HUES64 (cell line): ENCODE measurements around the gene PGRMC2.
A peak's percentile ranks its signal among the peaks of the same experiment; 100 is the strongest.

Experiments
- H3K27ac ChIP-seq: 2 replicates; pipeline ENCODE4 v1.7.0; 2013; ENCODE audit warnings: low read depth, low read length, inconsistent platforms
- H3K27me3 ChIP-seq: 2 replicates; pipeline ENCODE4 v1.6.1; 2013; ENCODE audit warnings: mild to moderate bottlenecking, low read length; ENCODE audit not compliant: insufficient read depth
- H3K36me3 ChIP-seq: 2 replicates; pipeline ENCODE4 v1.6.1; 2013; ENCODE audit warnings: mild to moderate bottlenecking, low read length; ENCODE audit not compliant: insufficient read depth
- H3K4me1 ChIP-seq: 2 replicates; pipeline ENCODE4 v1.6.1; 2013; ENCODE audit warnings: mild to moderate bottlenecking, low read length, moderate library complexity; ENCODE audit not compliant: insufficient read depth
- H3K4me3 ChIP-seq: 2 replicates; pipeline ENCODE4 v1.5.1; 2013; ENCODE audit warnings: mild to moderate bottlenecking, low read length, moderate library complexity
- H3K9ac ChIP-seq: 2 replicates; pipeline ENCODE4 v1.6.1; 2013; ENCODE audit warnings: mild to moderate bottlenecking, low read depth, low read length
- H3K9me3 ChIP-seq: 2 replicates; pipeline ENCODE4 v1.6.1; 2013; ENCODE audit warnings: low read depth, low read length; ENCODE audit not compliant: insufficient read depth
- WGBS: fragments of 150-250, 120-280 bp; methylation state at CpG from one replicate; pipeline ENCODE4 v1.1.7; 2013; ENCODE audit warnings: missing lambda C conversion rate; 5-methylcytosine and 5-hydroxymethylcytosine counted together

The PGRMC2 gene

DNA sequence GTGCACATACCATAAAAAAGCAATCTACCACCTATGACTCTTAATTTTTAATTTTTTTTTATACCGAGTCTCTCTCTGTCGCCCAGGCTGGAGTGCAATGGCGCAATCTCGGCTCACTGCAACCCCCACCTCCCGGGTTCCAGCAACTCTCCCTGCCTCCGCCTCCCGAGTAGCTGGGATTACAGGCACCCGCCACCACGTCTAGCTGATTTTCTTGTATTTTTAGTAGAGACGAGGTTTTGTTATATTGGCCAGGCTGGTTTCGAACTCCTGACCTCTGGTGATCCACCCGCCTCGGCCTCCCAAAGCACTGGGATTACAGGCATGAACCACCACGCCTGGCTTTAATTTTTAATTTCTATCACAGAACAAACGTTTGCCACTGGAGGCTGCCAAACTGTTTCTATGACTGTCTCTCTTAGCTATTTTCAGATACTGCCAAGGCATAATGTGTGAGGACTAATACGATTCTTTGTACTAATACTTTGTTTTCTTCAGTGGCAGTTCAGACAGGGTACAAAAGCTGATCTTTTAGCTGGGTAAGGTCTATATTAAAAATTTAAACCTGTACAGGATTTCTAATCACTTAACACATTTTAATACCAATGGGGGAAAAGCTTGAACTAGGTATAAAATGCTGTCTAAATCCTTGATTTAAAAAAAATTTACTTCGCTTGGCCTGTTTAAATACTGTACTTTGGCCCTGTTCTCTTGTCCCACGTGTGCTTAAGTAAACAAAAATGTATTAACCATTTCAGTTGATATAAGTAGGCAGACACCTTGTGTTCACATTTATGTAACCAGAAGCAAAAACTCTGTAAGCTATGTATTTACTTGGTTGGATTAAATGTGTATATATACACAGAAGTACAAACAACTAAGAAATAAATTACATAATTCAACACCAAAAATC is 2.3 kb downstream of the PGRMC2 start:
- Histone ChIP-seq H3K9ac (peak overlapping the region; percentile 75; the same call in 1 of the 2 replicates), H3K4me1 (peaks cover 20% of the 10 kb centered on the region), H3K9me3 (no peaks in the 10 kb centered on the region), H3K27me3 (no peaks in the 10 kb centered on the region), H3K27ac (no peak overlapping the region), H3K4me3 (peak overlapping the region; percentile 88), H3K36me3 (peaks cover 11% of the 10 kb centered on the region)
- 88% methylated on average over 18 of the region's 18 CpGs for WGBS

DNA sequence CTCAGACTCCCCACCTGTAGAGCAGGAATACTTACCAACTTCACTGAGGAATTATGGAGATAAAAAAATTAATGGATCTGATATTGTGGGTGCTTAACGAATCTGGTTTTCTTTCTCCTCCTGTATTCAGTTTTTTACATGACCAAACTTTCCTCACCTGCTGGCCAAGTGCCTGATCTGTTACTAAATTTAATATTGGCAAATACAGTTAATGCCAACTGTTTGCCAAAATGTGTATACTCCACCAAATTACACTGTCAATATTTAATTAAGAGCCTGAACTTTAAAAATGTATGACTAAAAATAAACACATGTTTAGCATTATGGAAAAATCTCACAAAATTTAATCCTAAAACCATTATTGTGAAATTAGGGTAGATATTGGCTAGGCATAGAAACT is 3.3 kb downstream of the PGRMC2 start:
- peaks cover 18% of the 10 kb centered on the region for H3K4me1 ChIP-seq
- H3K9ac ChIP-seq, result no peak overlapping the region
- no peaks in the 10 kb centered on the region for H3K9me3 ChIP-seq
- H3K36me3 ChIP-seq, result peaks cover 16% of the 10 kb centered on the region
- no peaks in the 10 kb centered on the region for H3K27me3 ChIP-seq
- H3K27ac ChIP-seq, result no peak overlapping the region
- 100% methylated on average over 1 of the region's 1 CpG for whole genome bisulfite sequencing
- H3K4me3 ChIP-seq, result peak overlapping the region; percentile 88

DNA sequence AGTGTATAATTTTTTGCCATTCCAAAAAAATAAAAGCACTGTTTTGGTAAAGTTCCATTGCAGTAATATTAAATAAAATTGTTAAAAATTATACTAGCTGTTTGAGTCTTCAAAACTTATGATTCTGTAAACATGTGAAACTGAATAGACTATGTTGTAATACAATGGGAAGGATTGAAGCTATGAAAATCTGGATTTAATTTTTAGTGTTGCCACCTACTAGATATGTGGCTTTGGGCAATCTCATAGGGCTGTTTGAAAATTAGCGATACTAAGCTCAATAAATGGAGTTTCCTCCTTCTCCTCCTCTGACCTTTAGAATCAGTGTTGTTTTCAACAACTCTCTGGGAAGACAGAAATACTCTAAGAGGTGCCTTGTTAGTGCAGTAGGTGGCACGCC is 4.5 kb downstream of the PGRMC2 start:
- Histone ChIP-seq H3K9ac (no peak overlapping the region), H3K27ac (no peak overlapping the region), H3K27me3 (no peaks in the 10 kb centered on the region), H3K36me3 (peaks cover 18% of the 10 kb centered on the region), H3K4me1 (peaks cover 15% of the 10 kb centered on the region), H3K9me3 (no peaks in the 10 kb centered on the region), H3K4me3 (no peak overlapping the region)
- 100% methylated on average over 2 of the region's 2 CpGs for WGBS

DNA sequence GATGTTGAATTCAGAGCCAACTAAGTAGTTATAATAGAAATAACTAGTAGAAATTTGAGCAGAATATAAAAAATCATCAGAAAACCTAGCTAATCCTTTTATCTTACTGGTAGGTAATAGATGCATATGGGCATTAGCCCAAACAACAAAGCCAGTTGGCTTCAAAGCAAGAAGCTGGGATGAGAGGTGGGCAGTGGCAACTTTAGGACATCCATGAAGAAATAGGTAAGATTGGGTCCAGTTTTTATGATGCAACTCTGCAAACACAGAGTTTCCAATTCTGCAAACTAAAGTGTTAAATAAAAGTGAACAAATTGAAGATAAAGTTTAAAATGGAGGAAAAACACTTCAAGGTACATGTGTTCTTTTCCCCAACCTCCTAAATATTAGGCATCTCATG is 5.1 kb downstream of the PGRMC2 start:
- Histone ChIP-seq H3K36me3 (peaks cover 18% of the 10 kb centered on the region), H3K4me3 (no peak overlapping the region), H3K27ac (no peak overlapping the region), H3K9ac (no peak overlapping the region), H3K4me1 (peaks cover 15% of the 10 kb centered on the region), H3K27me3 (no peaks in the 10 kb centered on the region), H3K9me3 (no peaks in the 10 kb centered on the region)

DNA sequence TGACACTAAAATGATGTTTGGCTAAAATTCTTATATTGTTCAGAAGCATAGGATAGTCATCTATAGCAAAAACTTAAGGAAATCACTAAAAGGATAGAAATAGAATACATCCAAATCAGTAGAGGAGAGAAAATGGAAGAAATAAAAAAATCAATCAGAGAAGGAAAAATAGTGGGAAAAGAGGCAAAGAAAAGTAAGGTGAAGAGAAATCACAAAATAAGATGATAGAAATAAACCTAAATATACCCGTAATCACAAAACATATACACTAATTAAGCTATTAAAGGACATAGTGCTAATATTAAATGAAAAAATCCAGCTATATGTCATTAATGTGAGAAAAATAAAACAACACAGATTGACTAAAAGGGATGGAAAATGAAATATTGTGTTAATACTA is 6.3 kb downstream of the PGRMC2 start:
- WGBS, result no CpG with 5 or more reads among the region's 1 CpG
- H3K27ac ChIP-seq, result no peak overlapping the region
- H3K9me3 ChIP-seq, result no peaks in the 10 kb centered on the region
- no peaks in the 10 kb centered on the region for H3K27me3 ChIP-seq
- no peak overlapping the region for H3K4me3 ChIP-seq
- H3K4me1 ChIP-seq, result peaks cover 15% of the 10 kb centered on the region
- peaks cover 25% of the 10 kb centered on the region for H3K36me3 ChIP-seq
- H3K9ac ChIP-seq, result no peak overlapping the region

DNA sequence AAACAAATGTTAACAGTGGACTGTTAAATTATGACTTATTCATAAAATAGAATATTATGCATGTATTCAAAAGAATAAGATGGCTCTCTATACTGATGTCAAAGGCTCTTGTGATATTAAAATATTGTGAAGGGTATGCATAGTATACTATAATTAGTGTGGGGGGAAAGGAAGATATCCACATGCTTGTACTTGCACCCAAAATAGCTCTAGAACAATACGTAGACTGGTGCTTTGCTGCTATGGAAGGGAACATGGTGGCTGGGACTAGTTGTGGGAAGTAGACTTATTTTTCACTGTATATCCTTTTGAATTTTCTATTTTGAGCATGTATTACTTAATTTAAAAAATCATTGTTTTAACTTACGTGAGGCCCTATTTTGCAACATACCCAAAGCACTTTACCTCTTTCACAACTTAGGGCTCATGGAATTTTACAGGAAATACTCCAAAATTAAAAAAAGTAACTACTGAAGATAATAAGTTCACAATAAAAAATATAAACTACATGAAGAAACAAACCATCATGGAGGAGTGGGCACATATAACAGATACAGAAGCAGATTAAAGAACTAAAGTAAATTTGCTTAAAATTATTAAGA is 7.9 kb downstream of the PGRMC2 start:
- H3K9ac ChIP-seq, result no peak overlapping the region
- H3K4me3 ChIP-seq, result no peak overlapping the region
- no peaks in the 10 kb centered on the region for H3K27me3 ChIP-seq
- 0 out of 2 replicates have a peak, but pooled peaks cover 9% of the 10 kb centered on the region for H3K4me1 ChIP-seq
- peaks cover 26% of the 10 kb centered on the region for H3K36me3 ChIP-seq
- no peak overlapping the region for H3K27ac ChIP-seq
- no peaks in the 10 kb centered on the region for H3K9me3 ChIP-seq
- WGBS, result 92% methylated on average over 2 of the region's 2 CpGs

DNA sequence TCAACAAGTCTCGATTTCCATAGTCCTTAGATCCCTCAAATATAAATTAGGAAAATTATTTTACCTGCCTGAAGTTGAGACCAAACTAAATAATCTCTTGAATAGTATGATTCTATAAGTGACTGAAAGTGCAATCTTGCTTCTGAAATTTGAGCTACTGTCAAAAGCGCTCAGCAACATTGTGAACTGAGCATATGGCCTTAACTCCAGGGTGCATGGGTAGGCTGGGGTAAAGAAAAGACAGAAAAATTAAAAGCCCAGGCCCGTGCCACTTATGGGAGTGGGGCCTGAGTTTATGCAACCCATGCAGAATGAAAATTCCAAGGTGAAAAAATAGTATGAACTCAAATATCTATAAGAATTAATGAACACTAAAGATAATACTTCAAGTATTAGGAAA is 9.8 kb downstream of the PGRMC2 start:
- H3K4me3 ChIP-seq, result no peak overlapping the region
- H3K27me3 ChIP-seq, result no peaks in the 10 kb centered on the region
- H3K9me3 ChIP-seq, result no peaks in the 10 kb centered on the region
- H3K4me1 ChIP-seq, result 0 out of 2 replicates have a peak, but pooled peaks cover 5% of the 10 kb centered on the region
- H3K9ac ChIP-seq, result no peak overlapping the region
- H3K36me3 ChIP-seq, result peaks cover 32% of the 10 kb centered on the region
- 98% methylated on average over 2 of the region's 3 CpGs for WGBS
- H3K27ac ChIP-seq, result no peak overlapping the region

DNA sequence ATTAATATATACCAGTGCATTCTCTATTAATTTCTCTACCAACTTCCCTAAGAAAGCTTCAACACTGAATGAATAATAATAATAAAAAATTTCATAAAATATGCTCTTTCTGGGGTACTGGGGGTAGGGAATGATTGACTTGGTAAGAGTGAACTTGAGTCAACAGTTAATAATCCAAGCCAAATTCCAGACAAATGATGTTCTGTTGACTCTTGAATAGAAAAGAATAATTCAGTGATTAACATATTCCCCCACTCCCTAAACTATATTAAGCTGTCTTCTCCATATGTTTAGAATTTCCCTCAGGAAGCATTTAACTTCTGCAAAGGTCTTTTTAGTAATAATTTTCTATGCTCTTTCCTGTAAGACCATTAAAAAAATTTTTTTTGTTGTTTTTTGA is 12.3 kb downstream of the PGRMC2 start:
- H3K27ac ChIP-seq, result no peak overlapping the region
- 0 out of 2 replicates have a peak, but pooled peaks cover 5% of the 10 kb centered on the region for H3K4me1 ChIP-seq
- no peaks in the 10 kb centered on the region for H3K27me3 ChIP-seq
- H3K9ac ChIP-seq, result no peak overlapping the region
- H3K36me3 ChIP-seq, result peaks cover 51% of the 10 kb centered on the region
- no peaks in the 10 kb centered on the region for H3K9me3 ChIP-seq
- H3K4me3 ChIP-seq, result no peak overlapping the region

DNA sequence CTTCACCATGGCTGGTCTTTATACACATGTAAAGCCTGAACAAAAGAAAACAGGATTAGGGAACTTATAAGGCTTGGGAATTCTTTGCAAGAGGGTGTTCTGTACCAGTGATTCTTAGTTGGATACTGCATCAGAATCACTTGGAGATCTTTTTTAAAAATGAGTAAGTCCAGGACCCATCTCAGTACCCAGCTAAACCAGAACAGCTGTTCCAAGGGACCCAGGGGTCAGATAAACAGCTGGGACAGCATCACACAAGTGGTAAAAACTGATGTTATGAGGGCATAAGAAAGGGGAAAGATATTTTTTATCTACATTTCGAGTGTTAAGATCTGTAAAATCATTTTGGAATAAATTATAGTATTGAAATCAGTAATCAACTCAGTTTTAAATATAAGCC is 16.1 kb downstream of the PGRMC2 start:
- no peak overlapping the region for H3K4me3 ChIP-seq
- H3K36me3 ChIP-seq, result peaks cover 48% of the 10 kb centered on the region
- H3K9me3 ChIP-seq, result no peaks in the 10 kb centered on the region
- H3K27me3 ChIP-seq, result no peaks in the 10 kb centered on the region
- no peak overlapping the region for H3K9ac ChIP-seq
- H3K4me1 ChIP-seq, result no peaks in the 10 kb centered on the region; the same call in 1 of the 2 replicates
- no peak overlapping the region for H3K27ac ChIP-seq
- WGBS, result no CpG with 5 or more reads among the region's 1 CpG

DNA sequence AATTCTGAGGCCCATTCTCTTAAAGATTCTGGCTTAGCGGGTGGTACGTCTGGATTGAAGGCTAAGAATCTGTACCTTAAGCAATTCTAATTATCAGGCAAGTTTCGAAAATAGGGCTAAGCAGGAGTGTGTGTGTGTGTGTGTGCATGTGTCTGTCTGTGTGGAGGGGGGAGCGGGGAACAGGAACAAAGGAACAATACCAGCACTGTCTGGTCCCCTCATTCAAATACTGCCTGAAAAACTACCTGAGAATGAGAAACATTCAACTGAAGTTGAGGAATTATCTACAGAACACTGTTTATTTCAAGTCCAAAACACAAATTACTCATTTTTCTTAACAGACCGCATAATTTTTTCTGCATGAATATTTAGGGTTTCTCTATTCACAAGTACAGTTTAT is 18.6 kb downstream of the PGRMC2 start:
- Histone ChIP-seq H3K4me3 (no peak overlapping the region), H3K36me3 (peaks cover 45% of the 10 kb centered on the region), H3K4me1 (no peaks in the 10 kb centered on the region; the same call in 1 of the 2 replicates), H3K27me3 (no peaks in the 10 kb centered on the region), H3K9ac (no peak overlapping the region), H3K9me3 (peaks cover 19% of the 10 kb centered on the region), H3K27ac (no peak overlapping the region)
- 92% methylated on average over 3 of the region's 5 CpGs for WGBS

DNA sequence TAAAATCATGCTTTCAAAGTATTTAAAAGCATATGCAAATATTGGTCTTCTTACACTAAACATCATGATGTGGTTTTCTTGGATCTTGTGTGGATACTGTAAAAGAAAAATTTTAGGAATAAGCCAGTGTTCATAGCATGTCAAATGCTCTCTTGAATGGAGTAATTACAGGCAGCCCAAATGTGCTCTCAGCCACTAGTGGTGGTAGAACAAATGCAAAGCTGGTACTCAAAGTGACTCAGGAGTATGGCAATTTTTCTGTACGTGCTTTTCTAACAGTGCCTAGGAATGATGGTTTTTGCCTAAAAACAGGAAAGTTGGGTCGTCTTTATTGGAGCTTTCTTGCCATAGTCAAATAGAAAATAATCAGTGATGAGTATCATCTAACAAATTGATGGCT is 19.9 kb downstream of the PGRMC2 start:
- Histone ChIP-seq H3K36me3 (peaks cover 34% of the 10 kb centered on the region), H3K4me1 (no peaks in the 10 kb centered on the region; the same call in 1 of the 2 replicates), H3K4me3 (no peak overlapping the region), H3K27ac (no peak overlapping the region), H3K27me3 (no peaks in the 10 kb centered on the region), H3K9ac (no peak overlapping the region), H3K9me3 (peaks cover 27% of the 10 kb centered on the region)
- WGBS, result 86% methylated on average over 2 of the region's 2 CpGs
